22Rv1 (cell line): ENCODE results near the gene DMXL1.

Source experiments
- H3K27ac ChIP-seq: fragments of 450-650 bp; 2 replicates; pipeline ENCODE4 v1.5.1; 2017
- CTCF ChIP-seq: fragments of 450-650 bp; IDR thresholded peaks from 2 replicates; pipeline ENCODE4 v1.5.1; 2017; ENCODE audit warnings: mild to moderate bottlenecking
- ZFX ChIP-seq: fragments of 450-650 bp; IDR thresholded peaks from 2 replicates; pipeline ENCODE4 v1.6.1; 2017; ENCODE audit warnings: antibody characterized with exemption, borderline replicate concordance

Gene DMXL1, protein sequence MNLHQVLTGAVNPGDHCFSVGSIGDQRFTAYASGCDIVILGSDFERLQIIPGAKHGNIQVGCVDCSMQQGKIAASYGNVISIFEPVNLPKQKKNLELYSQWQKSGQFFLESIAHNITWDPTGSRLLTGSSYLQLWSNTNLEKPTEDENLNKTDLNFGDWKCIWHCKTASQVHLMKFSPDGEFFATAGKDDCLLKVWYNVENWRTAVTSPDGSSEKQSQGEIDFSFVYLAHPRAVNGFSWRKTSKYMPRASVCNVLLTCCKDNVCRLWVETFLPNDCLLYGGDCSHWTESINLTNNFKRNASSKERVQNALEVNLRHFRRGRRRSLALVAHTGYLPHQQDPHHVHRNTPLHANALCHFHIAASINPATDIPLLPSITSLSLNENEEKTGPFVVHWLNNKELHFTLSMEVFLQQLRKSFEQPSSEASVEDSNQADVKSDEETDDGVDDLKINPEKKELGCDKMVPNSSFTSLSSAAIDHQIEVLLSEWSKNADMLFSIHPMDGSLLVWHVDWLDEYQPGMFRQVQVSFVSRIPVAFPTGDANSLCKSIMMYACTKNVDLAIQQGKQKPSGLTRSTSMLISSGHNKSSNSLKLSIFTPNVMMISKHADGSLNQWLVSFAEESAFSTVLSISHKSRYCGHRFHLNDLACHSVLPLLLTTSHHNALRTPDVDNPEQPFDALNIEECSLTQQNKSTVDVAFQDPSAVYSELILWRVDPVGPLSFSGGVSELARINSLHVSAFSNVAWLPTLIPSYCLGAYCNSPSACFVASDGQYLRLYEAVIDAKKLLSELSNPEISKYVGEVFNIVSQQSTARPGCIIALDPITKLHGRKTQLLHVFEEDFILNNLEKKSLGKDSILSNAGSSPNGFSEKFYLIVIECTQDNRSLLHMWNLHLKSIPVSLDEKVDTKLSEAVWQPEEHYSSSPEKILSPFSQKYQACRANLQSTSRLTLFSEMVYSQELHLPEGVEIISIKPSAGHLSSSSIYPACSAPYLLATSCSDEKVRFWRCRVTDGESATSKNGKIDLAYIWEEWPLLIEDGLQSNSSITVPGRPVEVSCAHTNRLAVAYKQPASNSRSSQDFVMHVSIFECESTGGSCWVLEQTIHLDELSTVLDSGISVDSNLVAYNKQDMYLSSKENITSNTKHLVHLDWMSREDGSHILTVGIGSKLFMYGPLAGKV (N-terminal part only)

GRCh38 chr5:119070828-119071560, at the start of gene DMXL1:
TSS of gene DMXL1 (plus strand) at chr5:119071087. CDS start at chr5:119071570, 483 bp downstream.
- peak within 1 kb of the TSS; percentile 97 for H3K27ac ChIP-seq
- TF ChIP-seq ZFX: no peak
- no peak for TF ChIP-seq CTCF

- TF ChIP-seq ZFX (no peak), CTCF (no peak)
- peak overlapping the region; percentile 22; the same call in 1 of the 2 replicates for H3K27ac ChIP-seq
These were observed 49.6 kb upstream of the DMXL1 start for GRCh38 chr5:119021149-119021732.

DNA sequence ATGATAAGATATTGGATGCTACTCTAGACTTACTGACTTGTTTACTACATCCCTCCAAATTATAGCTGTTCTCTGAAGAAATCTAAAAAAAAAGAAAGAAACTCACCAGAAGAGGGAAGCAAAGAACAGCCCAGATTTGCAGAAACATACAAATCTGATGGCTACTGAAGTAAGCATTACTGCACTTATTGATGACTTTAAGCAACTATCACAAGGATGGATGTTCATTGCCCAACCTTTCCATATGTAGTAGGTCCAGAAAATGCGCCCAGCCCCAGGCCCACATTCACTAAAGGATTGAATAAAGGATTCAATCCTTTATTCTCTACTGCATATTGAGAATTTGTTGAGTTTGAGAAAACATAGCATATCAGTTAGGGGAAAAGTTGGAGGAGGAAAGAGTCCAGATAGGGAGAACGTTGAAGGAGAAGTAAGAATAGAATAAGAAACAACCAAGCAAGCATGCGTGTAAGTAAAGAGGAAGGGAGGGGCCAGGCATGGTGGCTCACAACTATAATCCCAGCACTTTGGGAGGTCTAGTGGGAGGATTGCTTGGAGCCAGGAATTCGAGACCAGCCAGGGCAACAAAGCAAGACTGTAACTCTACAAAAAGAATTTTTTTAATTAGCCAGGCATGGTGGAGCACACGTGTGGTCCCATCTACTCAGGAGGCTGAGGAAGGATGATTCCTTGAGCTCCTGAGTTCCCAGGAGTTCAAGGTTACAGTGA, 48.7 kb upstream of the DMXL1 start:
- H3K27ac ChIP-seq: peak overlapping the region; percentile 22; the same call in 1 of the 2 replicates
- TF ChIP-seq CTCF: peak; percentile 66
- TF ChIP-seq ZFX: no peak

DNA sequence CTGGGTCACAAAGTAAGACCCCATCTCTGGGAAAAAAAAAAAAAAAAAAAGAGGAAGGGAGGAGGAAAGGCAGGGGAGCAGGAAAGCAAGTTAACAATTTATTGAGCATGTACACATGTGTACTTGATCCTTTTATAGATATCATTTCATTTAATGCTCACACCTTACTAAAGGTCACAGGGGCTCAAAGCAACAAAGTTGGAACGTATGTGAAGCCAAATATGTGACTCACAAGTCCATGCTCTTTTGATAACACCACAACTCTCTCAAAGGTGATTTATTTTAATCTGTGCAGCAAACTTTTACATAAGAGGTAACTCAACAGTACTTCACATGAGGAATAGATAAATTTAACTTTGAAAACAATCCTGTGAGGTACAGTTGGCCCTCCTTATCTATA, 48.1 kb upstream of the DMXL1 start:
- TF ChIP-seq ZFX: no peak
- TF ChIP-seq CTCF: no peak
- H3K27ac ChIP-seq: no peak overlapping the region

GRCh38 chr5:119028575-119028974, 42.3 kb upstream of the DMXL1 start:
- H3K27ac ChIP-seq: no peak overlapping the region
- no peak for TF ChIP-seq CTCF
- TF ChIP-seq ZFX: no peak
